DOHH2 (cell line): ENCODE results near the gene SLC15A5.

Experiments used
- H3F3A ChIP-seq: fragments of 200-600 bp; sonication (generic), shearing (Covaris generic); 2 replicates; pipeline ENCODE4 v1.6.0; 2016; ENCODE audit warnings: antibody characterized with exemption, mild to moderate bottlenecking; ENCODE audit not compliant: control insufficient read depth, insufficient read depth
- H3K27ac ChIP-seq: fragments of 200-600 bp; sonication (generic); 2 replicates; pipeline ENCODE4 v1.5.1; 2014; ENCODE audit warnings: low read depth, mild to moderate bottlenecking, low read length, moderate library complexity
- H3K27me3 ChIP-seq: fragments of 200-600 bp; sonication (generic); 2 replicates; pipeline ENCODE4 v1.6.1; 2014; ENCODE audit warnings: mild to moderate bottlenecking, low read length, mixed read lengths; ENCODE audit not compliant: control insufficient read depth
- H3K36me3 ChIP-seq: fragments of 200-600 bp; sonication (generic); 2 replicates; pipeline ENCODE4 v1.6.1; 2014; ENCODE audit warnings: mild to moderate bottlenecking, low read length, moderate library complexity, mixed read lengths; ENCODE audit not compliant: control insufficient read depth
- H3K4me1 ChIP-seq: fragments of 200-600 bp; sonication (generic); 2 replicates; pipeline ENCODE4 v1.6.1; 2014; ENCODE audit warnings: mild to moderate bottlenecking, low read length, mixed read lengths; ENCODE audit not compliant: control insufficient read depth
- H3K4me2 ChIP-seq: fragments of 200-600 bp; sonication (generic); 2 replicates; pipeline ENCODE4 v1.6.0; 2014; ENCODE audit warnings: mild to moderate bottlenecking, low read length, moderate library complexity
- H3K4me3 ChIP-seq: fragments of 200-600 bp; sonication (generic); 2 replicates; pipeline ENCODE4 v1.5.1; 2014; ENCODE audit warnings: mild to moderate bottlenecking, low read length, mixed read lengths
- H3K79me2 ChIP-seq: fragments of 200-600 bp; sonication (generic); 2 replicates; pipeline ENCODE4 v1.6.1; 2014; ENCODE audit warnings: mild to moderate bottlenecking, low read length, mixed read lengths; ENCODE audit not compliant: control insufficient read depth
- H3K9me2 ChIP-seq: fragments of 200-600 bp; sonication (generic); replicated peaks from 2 replicates; pipeline ENCODE4 v1.6.1; 2014; ENCODE audit warnings: mild to moderate bottlenecking, low read length, mixed read lengths; ENCODE audit not compliant: control insufficient read depth
- H3K9me3 ChIP-seq: fragments of 200-600 bp; sonication (generic); 2 replicates; pipeline ENCODE4 v1.6.1; 2014; ENCODE audit warnings: antibody characterized with exemption, low read length, mixed read lengths; ENCODE audit not compliant: control insufficient read depth, insufficient read depth
- H4K20me1 ChIP-seq: fragments of 200-600 bp; sonication (generic); 2 replicates; pipeline ENCODE4 v1.6.0; 2014; ENCODE audit warnings: low read depth, mild to moderate bottlenecking, antibody characterized with exemption, low read length, moderate library complexity; ENCODE audit not compliant: control insufficient read depth, insufficient read depth
- EZH2phosphoT487 ChIP-seq: fragments of 200-600 bp; sonication (generic); IDR thresholded peaks from 2 replicates; pipeline ENCODE4 v1.6.1; 2017; ENCODE audit warnings: borderline replicate concordance, mild to moderate bottlenecking, antibody characterized with exemption, low read length, moderate library complexity, mixed read lengths
- TF ChIP-seq, protein P1 (sequence below): fragments of 200-600 bp; sonication (generic); IDR thresholded peaks from one replicate; pipeline ENCODE4 v1.5.1; 2014; ENCODE audit warnings: antibody characterized with exemption, mild to moderate bottlenecking, low read depth, low read length; ENCODE audit not compliant: poor library complexity, severe bottlenecking

Gene SLC15A5

DNA sequence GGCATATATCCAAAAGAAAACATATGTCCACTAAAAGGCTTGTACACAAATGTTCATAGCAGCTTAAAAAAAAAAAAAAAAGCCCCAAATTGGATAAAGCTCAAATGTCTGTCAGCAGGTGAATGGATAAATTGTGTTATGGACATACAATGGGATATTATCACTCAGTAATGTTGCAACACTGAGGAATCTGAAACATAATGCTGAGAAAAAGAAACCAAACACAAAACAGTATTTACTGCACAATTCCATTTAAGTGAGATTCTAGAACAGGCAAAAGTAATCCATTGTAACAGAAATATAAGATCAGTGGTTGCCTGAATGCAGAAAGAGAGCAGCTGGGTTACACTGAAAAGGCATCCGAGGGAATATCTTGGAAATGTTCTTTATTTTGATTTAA, 117.9 kb downstream of the SLC15A5 start:
- no peaks in the 10 kb centered on the region for H4K20me1 ChIP-seq
- H3K9me3 ChIP-seq: no peaks in the 10 kb centered on the region
- no peak overlapping the region for H3K4me2 ChIP-seq
- H3K36me3 ChIP-seq: no peaks in the 10 kb centered on the region
- no peaks in the 10 kb centered on the region for H3F3A ChIP-seq
- no peaks in the 10 kb centered on the region for H3K4me1 ChIP-seq
- no peaks in the 10 kb centered on the region for H3K27me3 ChIP-seq
- no peak for TF ChIP-seq EZH2phosphoT487
- TF ChIP-seq, protein P1, sequence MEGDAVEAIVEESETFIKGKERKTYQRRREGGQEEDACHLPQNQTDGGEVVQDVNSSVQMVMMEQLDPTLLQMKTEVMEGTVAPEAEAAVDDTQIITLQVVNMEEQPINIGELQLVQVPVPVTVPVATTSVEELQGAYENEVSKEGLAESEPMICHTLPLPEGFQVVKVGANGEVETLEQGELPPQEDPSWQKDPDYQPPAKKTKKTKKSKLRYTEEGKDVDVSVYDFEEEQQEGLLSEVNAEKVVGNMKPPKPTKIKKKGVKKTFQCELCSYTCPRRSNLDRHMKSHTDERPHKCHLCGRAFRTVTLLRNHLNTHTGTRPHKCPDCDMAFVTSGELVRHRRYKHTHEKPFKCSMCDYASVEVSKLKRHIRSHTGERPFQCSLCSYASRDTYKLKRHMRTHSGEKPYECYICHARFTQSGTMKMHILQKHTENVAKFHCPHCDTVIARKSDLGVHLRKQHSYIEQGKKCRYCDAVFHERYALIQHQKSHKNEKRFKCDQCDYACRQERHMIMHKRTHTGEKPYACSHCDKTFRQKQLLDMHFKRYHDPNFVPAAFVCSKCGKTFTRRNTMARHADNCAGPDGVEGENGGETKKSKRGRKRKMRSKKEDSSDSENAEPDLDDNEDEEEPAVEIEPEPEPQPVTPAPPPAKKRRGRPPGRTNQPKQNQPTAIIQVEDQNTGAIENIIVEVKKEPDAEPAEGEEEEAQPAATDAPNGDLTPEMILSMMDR: no peak
- no peak overlapping the region for H3K27ac ChIP-seq
- H3K4me3 ChIP-seq: no peak overlapping the region
- no peaks in the 10 kb centered on the region for H3K9me2 ChIP-seq
- no peaks in the 10 kb centered on the region for H3K79me2 ChIP-seq

GRCh38 chr12:16158050-16158449, 119.4 kb downstream of the SLC15A5 start:
- H3K9me3 ChIP-seq: no peaks in the 10 kb centered on the region
- H3K79me2 ChIP-seq: no peaks in the 10 kb centered on the region
- TF ChIP-seq, protein P1: no peak
- no peak for TF ChIP-seq EZH2phosphoT487
- no peak overlapping the region for H3K27ac ChIP-seq
- H3K4me2 ChIP-seq: no peak overlapping the region
- H3K4me1 ChIP-seq: no peaks in the 10 kb centered on the region
- H3F3A ChIP-seq: no peaks in the 10 kb centered on the region
- H3K27me3 ChIP-seq: no peaks in the 10 kb centered on the region
- H3K4me3 ChIP-seq: no peak overlapping the region
- H3K36me3 ChIP-seq: no peaks in the 10 kb centered on the region
- no peaks in the 10 kb centered on the region for H4K20me1 ChIP-seq
- no peaks in the 10 kb centered on the region for H3K9me2 ChIP-seq

DNA sequence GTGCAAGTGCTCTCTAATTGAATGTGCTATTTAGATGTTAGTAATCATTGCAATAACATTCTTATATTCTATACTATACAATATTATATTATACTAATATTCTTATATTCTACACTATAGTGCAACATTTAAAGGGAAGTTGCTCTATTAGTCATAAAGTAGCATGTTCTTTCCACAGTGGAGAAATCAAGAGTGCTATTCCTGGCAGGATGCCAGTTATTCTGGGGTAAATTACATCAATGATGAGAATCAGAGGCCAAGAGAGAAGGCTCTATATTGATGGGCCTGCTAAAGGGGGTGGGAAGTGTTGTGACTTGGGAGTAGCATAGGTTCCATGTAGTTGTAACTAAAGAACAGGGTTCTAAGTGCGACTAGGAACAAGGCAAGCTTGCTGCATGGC, 121.5 kb downstream of the SLC15A5 start:
- Histone ChIP-seq H3K79me2 (no peaks in the 10 kb centered on the region), H3K9me2 (no peaks in the 10 kb centered on the region), H3K9me3 (no peaks in the 10 kb centered on the region), H3F3A (no peaks in the 10 kb centered on the region), H3K27ac (no peak overlapping the region), H3K4me3 (no peak overlapping the region), H3K27me3 (no peaks in the 10 kb centered on the region), H4K20me1 (no peaks in the 10 kb centered on the region), H3K4me2 (no peak overlapping the region), H3K4me1 (no peaks in the 10 kb centered on the region), H3K36me3 (no peaks in the 10 kb centered on the region)
- no peak for TF ChIP-seq EZH2phosphoT487
- TF ChIP-seq, protein P1: no peak

- H3K27ac ChIP-seq: no peak overlapping the region
- H3K9me3 ChIP-seq: no peaks in the 10 kb centered on the region
- H3K4me1 ChIP-seq: no peaks in the 10 kb centered on the region
- TF ChIP-seq, protein P1: no peak
- no peak for TF ChIP-seq EZH2phosphoT487
- no peak overlapping the region for H3K4me2 ChIP-seq
- H4K20me1 ChIP-seq: no peaks in the 10 kb centered on the region
- no peak overlapping the region for H3K4me3 ChIP-seq
- H3K36me3 ChIP-seq: no peaks in the 10 kb centered on the region
- no peaks in the 10 kb centered on the region for H3K27me3 ChIP-seq
- H3K9me2 ChIP-seq: no peaks in the 10 kb centered on the region
- no peaks in the 10 kb centered on the region for H3F3A ChIP-seq
- H3K79me2 ChIP-seq: no peaks in the 10 kb centered on the region
Observed at GRCh38 chr12:16154990-16155389, 122.5 kb downstream of the SLC15A5 start.
